HepG2 (cell line): ENCODE data around the gene PFDN1. TPM values are rescaled to one million over a fixed set of nuclear protein-coding genes. Genes with fewer than 3 reads are reported as not detected.

Experiments
- ATAC-seq: fragments of 200-7000 bp; cut with Tn5 transposase; 3 replicates; pipeline ENCODE4 v1.9.1; 2020; ENCODE audit warnings: mild to moderate bottlenecking, moderate library complexity
- BruUV-seq: library from RNA; stranded (reverse); fragments of 400-500 nt; replicated peaks from 2 replicates; lab custom pipeline; 2021; lab: Mats Ljungman, UMichigan
- CTCF ChIA-PET: fragments of 300-600 bp; formaldehyde crosslinking; extraction: SDS; loops from one replicate; lab custom pipeline; 2021; ENCODE audit warnings: low total read pairs, inconsistent platforms, low intra/inter-chr PET ratio; lab: Yijun Ruan, JAX
- POLR2A ChIA-PET: fragments of 350-600 bp; sonication (Branson Sonifier 250); formaldehyde crosslinking; loops from one replicate; lab custom pipeline; 2020; ENCODE audit warnings: antibody characterized with exemption, inconsistent platforms; lab: Yijun Ruan, JAX
- DNase-seq: peaks from one replicate; pipeline ENCODE4 v3.0.0-alpha.2; 2015; ENCODE audit warnings: low spot score
- FAIRE-seq: peaks from 3 replicates; lab custom pipeline; 2011; peaks lifted over from hg19 to GRCh38; lab: Jason Lieb, UNC
- H2AFZ ChIP-seq: one replicate; pipeline ENCODE4 v1.6.1; 2011; ENCODE audit warnings: low read length, inconsistent platforms
- H3K27ac ChIP-seq: fragments of 300-600 bp; 3 replicates; pipeline ENCODE4 v1.8.0; 2011; ENCODE audit warnings: mixed run types, mild to moderate bottlenecking, mixed read lengths, low read length, inconsistent platforms; ENCODE audit not compliant: insufficient read depth; ENCODE audit errors: extremely low read length
- H3K27me3 ChIP-seq, 2 experiments: fragments of 200-600 bp in 1 of 2; 2 replicates in 1 of 2; 3 replicates in 1 of 2; pipeline versions ENCODE4 v1.6.0 to v1.8.0; 2011; ENCODE audit warnings: low read length in 2 of 2, mild to moderate bottlenecking in 2 of 2, moderate library complexity in 2 of 2, inconsistent platforms in 1 of 2; ENCODE audit not compliant: insufficient read depth in 2 of 2, control insufficient read depth in 1 of 2
- H3K36me3 ChIP-seq, 2 experiments: fragments of 200-600 bp in 1 of 2; replicated peaks in 1 of 2; 2 replicates in 1 of 2; 3 replicates in 1 of 2; pipeline versions ENCODE4 v1.5.1 to v1.8.0; 2011; ENCODE audit warnings: low read length in 2 of 2, inconsistent platforms in 1 of 2; ENCODE audit not compliant: insufficient read depth in 2 of 2, control insufficient read depth in 1 of 2
- H3K4me1 ChIP-seq: 2 replicates; pipeline ENCODE4 v1.5.1; 2012; ENCODE audit warnings: low read length, inconsistent platforms; ENCODE audit not compliant: insufficient read depth
- H3K4me2 ChIP-seq: 2 replicates; pipeline ENCODE4 v1.6.0; 2011; ENCODE audit warnings: low read depth, low read length, inconsistent platforms
- H3K4me3 ChIP-seq, 3 experiments: fragments of 200-600 bp in 1 of 3; sonication (generic), shearing (Covaris generic) in 1 of 3; replicated peaks in 1 of 3; 2 replicates each; pipeline ENCODE4 v1.5.1; 2011 to 2016; ENCODE audit warnings: low read length in 3 of 3, inconsistent platforms in 2 of 3, low read depth in 2 of 3, mild to moderate bottlenecking in 2 of 3, control low read depth in 1 of 3, mixed read lengths in 1 of 3; ENCODE audit not compliant: insufficient read depth in 1 of 3
- H3K79me2 ChIP-seq: one replicate; pipeline ENCODE4 v1.6.1; 2011; ENCODE audit warnings: low read length, inconsistent platforms; ENCODE audit not compliant: insufficient read depth
- H3K9ac ChIP-seq: 2 replicates; pipeline ENCODE4 v1.6.0; 2011; ENCODE audit warnings: mild to moderate bottlenecking, low read depth, low read length, inconsistent platforms; ENCODE audit not compliant: insufficient read depth
- H3K9me3 ChIP-seq: 2 replicates; pipeline ENCODE4 v1.5.1; 2012; ENCODE audit warnings: mild to moderate bottlenecking, low read length
- H4K20me1 ChIP-seq: 2 replicates; pipeline ENCODE4 v1.6.0; 2011; ENCODE audit warnings: inconsistent platforms, mild to moderate bottlenecking, low read length, moderate library complexity; ENCODE audit not compliant: insufficient read depth
- ARNT2 ChIP-seq: sonication (generic); formaldehyde crosslinking; IDR thresholded peaks from 2 replicates; pipeline ENCODE4 v1.8.0; 2022; ENCODE audit warnings: mild to moderate bottlenecking, low read depth, missing genetic modification reagents, moderate library complexity
- ASH2L ChIP-seq: fragments of 300-600, 200-600 bp; sonication (generic); IDR thresholded peaks from 2 replicates; pipeline ENCODE4 v1.7.0; 2017; ENCODE audit warnings: low read depth, mild to moderate bottlenecking, moderate library complexity, mixed read lengths, low read length; ENCODE audit not compliant: insufficient read length
- CBX1 ChIP-seq: IDR thresholded peaks from one replicate; pipeline ENCODE4 v1.6.1; 2016; ENCODE audit warnings: antibody characterized with exemption, low read depth
- CBX5 ChIP-seq: sonication (generic); formaldehyde crosslinking; IDR thresholded peaks from 2 replicates; pipeline ENCODE4 v1.4.0; 2020; ENCODE audit warnings: missing genetic modification reagents, borderline replicate concordance
- CEBPB ChIP-seq: IDR thresholded peaks from 2 replicates; pipeline ENCODE4 v1.6.1; 2011; ENCODE audit warnings: low read depth, low read length, improper control_type of control experiment, borderline replicate concordance
- FOXM1 ChIP-seq: sonication (generic); formaldehyde crosslinking; IDR thresholded peaks from 2 replicates; pipeline ENCODE4 v1.5.0; 2020; ENCODE audit warnings: missing genetic modification reagents
- GABPB1 ChIP-seq: IDR thresholded peaks from 2 replicates; pipeline ENCODE4 v1.6.1; 2016; ENCODE audit warnings: mild to moderate bottlenecking, missing genetic modification reagents, moderate library complexity, missing compliant biosample characterization
- IRX3 ChIP-seq: sonication (generic); formaldehyde crosslinking; IDR thresholded peaks from 2 replicates; pipeline ENCODE4 v1.8.1; 2023; ENCODE audit warnings: mild to moderate bottlenecking, low read depth, missing genetic modification reagents, borderline replicate concordance
- MXD1 ChIP-seq: sonication (generic); formaldehyde crosslinking; IDR thresholded peaks from 2 replicates; pipeline ENCODE4 v1.4.0; 2020; ENCODE audit warnings: mild to moderate bottlenecking, missing genetic modification reagents
- NRL ChIP-seq: sonication (generic); formaldehyde crosslinking; IDR thresholded peaks from 2 replicates; pipeline ENCODE4 v1.5.0; 2020; ENCODE audit warnings: missing genetic modification reagents, mild to moderate bottlenecking, moderate library complexity, borderline replicate concordance
- SAP130 ChIP-seq: IDR thresholded peaks from 2 replicates; pipeline ENCODE4 v1.6.1; 2016; ENCODE audit warnings: low read depth
- SNAI1 ChIP-seq: sonication (generic); formaldehyde crosslinking; IDR thresholded peaks from 2 replicates; pipeline ENCODE4 v1.5.0; 2020; ENCODE audit warnings: mild to moderate bottlenecking, missing genetic modification reagents, borderline replicate concordance
- SP2 ChIP-seq: sonication (generic); formaldehyde crosslinking; IDR thresholded peaks from 2 replicates; pipeline ENCODE4 v1.5.1; 2020; ENCODE audit warnings: mild to moderate bottlenecking, missing genetic modification reagents
- SP5 ChIP-seq: IDR thresholded peaks from 2 replicates; pipeline ENCODE4 v1.6.1; 2016; ENCODE audit warnings: low read depth, borderline replicate concordance
- ZKSCAN5 ChIP-seq: sonication (generic); formaldehyde crosslinking; IDR thresholded peaks from 2 replicates; pipeline ENCODE4 v1.5.1; 2020; ENCODE audit warnings: mild to moderate bottlenecking, missing genetic modification reagents
- ZNF12 ChIP-seq: sonication (generic); formaldehyde crosslinking; IDR thresholded peaks from 2 replicates; pipeline ENCODE4 v1.5.0; 2020; ENCODE audit warnings: missing genetic modification reagents
- ZNF138 ChIP-seq: sonication (generic); formaldehyde crosslinking; IDR thresholded peaks from 2 replicates; pipeline ENCODE4 v1.5.0; 2020; ENCODE audit warnings: mild to moderate bottlenecking, low read depth, missing genetic modification reagents
- ZNF30 ChIP-seq: sonication (generic); formaldehyde crosslinking; IDR thresholded peaks from 2 replicates; pipeline ENCODE4 v1.5.0; 2020; ENCODE audit warnings: mild to moderate bottlenecking, missing genetic modification reagents
- ZNF749 ChIP-seq: sonication (generic); formaldehyde crosslinking; IDR thresholded peaks from 2 replicates; pipeline ENCODE4 v1.8.0; 2022; ENCODE audit warnings: mild to moderate bottlenecking, missing genetic modification reagents, moderate library complexity, borderline replicate concordance
- ZNF768 ChIP-seq: sonication (generic); formaldehyde crosslinking; IDR thresholded peaks from 2 replicates; pipeline ENCODE4 v1.4.0; 2020; ENCODE audit warnings: missing genetic modification reagents
- WGBS: methylation state at CpG from one replicate; pipeline ENCODE4 v1.1.6; 2017; ENCODE audit warnings: low lambda C conversion rate; 5-methylcytosine and 5-hydroxymethylcytosine counted together
- in situ Hi-C: cut with HindIII; loops from 2 replicates; pipeline ENCODE4 v1.10.0; 2017; ENCODE audit warnings: low pct_unique_long_range_greater_than_20kb; ENCODE audit not compliant: extremely low pct_ligation_motif_present
- intact Hi-C: fragments of 100-400 bp; cut with micrococcal nuclease; formaldehyde crosslinking; loops from one replicate; pipeline ENCODE4 v1.10.0; 2022; ENCODE audit not compliant: unreplicated experiment
- polyA plus RNA-seq, 8 experiments: library from polyadenylated mRNA; depleted of rRNA in 3 of 8; stranded (reverse) in 7 of 8; unstranded in 1 of 8; fragments of >200 nt; fragmentation: Illumina TruSeq in 4 of 8; extraction: Trizol in 4 of 8; gene quantifications; 2 replicates each; pipeline versions ENCODE4 v1.2.1 to v1.2.3, GENCODE V29; 2011 to 2016; ENCODE audit warnings: low read depth in 4 of 8, missing spikeins in 1 of 8, mixed read lengths in 1 of 8; ENCODE audit not compliant: insufficient read depth in 1 of 8
- total RNA-seq, 5 experiments: library from RNA; depleted of rRNA; stranded (reverse); fragments of >200 nt; fragmentation: Illumina TruSeq; extraction: Trizol; gene quantifications; 2 replicates each; pipeline ENCODE4 v1.2.3, GENCODE V29; 2016; ENCODE audit warnings: low read depth in 1 of 5

Gene PFDN1
- total and polyA plus RNA-seq, 2 of the 13 experiments (the other 11 are each of a cell fraction or from before 2014, with no cell fraction given): 67.2 to 70.8 TPM

GRCh38 chr5:140282266-140282665 is 20.6 kb downstream of the PFDN1 start:
- Histone ChIP-seq H3K27ac (no peak overlapping the region), H3K27me3 (no peaks in the 10 kb centered on the region), H3K4me1 (peaks cover 15% of the 10 kb centered on the region; the same call in 1 of the 2 replicates), H3K9me3 (no peaks in the 10 kb centered on the region), H4K20me1 (no peaks in the 10 kb centered on the region), H3K9ac (no peak overlapping the region), H2AFZ (no peak overlapping the region), H3K4me2 (no peak overlapping the region), H3K4me3 (no peak overlapping the region), H3K79me2 (peaks cover 46% of the 10 kb centered on the region), H3K36me3 (peaks cover 6 to 12% of the 10 kb centered on the region in 2 experiments; a peak in 4 of 5 replicates)
- POLR2A ChIA-PET: no interaction called here
- no TSS peak for BruUV-seq
- WGBS: 97% methylated on average over 2 of the region's 2 CpGs
- no peak for DNase-seq
- no peak for FAIRE-seq
- ATAC-seq: no peak
- TF ChIP-seq ZNF768 (CRISPR knock-in tag): no peak
- no peak for TF ChIP-seq SNAI1 (CRISPR knock-in tag)
- no peak for TF ChIP-seq CEBPB
- TF ChIP-seq NRL (CRISPR knock-in tag): no peak
- no peak for TF ChIP-seq MXD1 (CRISPR knock-in tag)
- TF ChIP-seq SP5: no peak
- no peak for TF ChIP-seq CBX1
- no peak for TF ChIP-seq CBX5
- no peak for TF ChIP-seq IRX3 (CRISPR knock-in tag)
- no peak for TF ChIP-seq ZNF749
- TF ChIP-seq SP2: no peak
- TF ChIP-seq ARNT2: no peak
- TF ChIP-seq GABPB1: no peak
- TF ChIP-seq SAP130: no peak
- TF ChIP-seq ZNF138 (CRISPR knock-in tag): no peak
- no peak for TF ChIP-seq ASH2L
- TF ChIP-seq ZNF12 (CRISPR knock-in tag): no peak
- TF ChIP-seq ZKSCAN5 (CRISPR knock-in tag): no peak
- no peak for TF ChIP-seq ZNF30 (CRISPR knock-in tag)
- no peak for TF ChIP-seq FOXM1 (CRISPR knock-in tag)
- CTCF ChIA-PET: no interaction called here
- intact Hi-C loops: no loop called here
- in situ Hi-C loops: no loop called here
